Stimulated activated CD4-positive, alpha-beta T cell treated with anti-CD3 and anti-CD28 coated beads, Interleukin-15, amount 100 ng/mL, for 48 hours (primary cell): Measurements from ENCODE around the gene ATAD3A.
"Not testable (repeated sequence)": the region's sequence is repeated elsewhere in the genome, so short reads cannot be mapped to it uniquely, and the experiment has no call there.

Experiments
- DNase-seq, 2 donors: peaks; one replicate each; pipeline ENCODE4 v3.0.0-alpha.2; 2020; ENCODE audit warnings: low read depth in 2 of 2

ATAD3A gene

DNA sequence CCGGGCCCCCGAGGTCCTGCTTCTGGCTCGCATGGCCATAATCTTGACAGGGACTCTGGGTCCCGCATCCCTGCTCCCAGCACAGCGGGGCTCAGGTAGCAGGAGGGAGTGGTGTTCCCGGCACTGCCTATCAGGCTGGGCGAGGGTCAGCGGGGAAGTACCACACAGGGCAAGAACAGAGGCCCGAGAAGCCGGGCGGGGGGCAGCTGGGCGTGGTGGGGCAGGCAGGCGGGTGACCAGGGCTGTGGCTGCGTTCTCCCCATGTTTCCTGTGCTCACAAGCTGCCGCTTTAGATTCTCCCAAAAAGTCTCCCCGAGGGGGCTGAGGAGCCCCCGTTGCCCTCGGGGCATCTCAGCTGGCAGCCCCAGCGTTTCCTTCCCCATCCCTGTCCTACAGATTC, 22.1 kb upstream of the ATAD3A start:
- DNase-seq = no peak

- DNase-seq = no peak
Measured at GRCh38 chr1:1490633-1491230, 21.2 kb upstream of the ATAD3A start.

- no peak for DNase-seq
Measured at GRCh38 chr1:1491601-1492000, 20.4 kb upstream of the ATAD3A start.

- DNase-seq = not testable (repeated sequence)
Measured at GRCh38 chr1:1494311-1494710, 17.7 kb upstream of the ATAD3A start.

- DNase-seq = not testable (repeated sequence)
Measured at GRCh38 chr1:1495461-1495975, 16.4 kb upstream of the ATAD3A start.

GRCh38 chr1:1504777-1505365, 7.1 kb upstream of the ATAD3A start:
- DNase-seq = peak; percentile 68 to 73

DNA sequence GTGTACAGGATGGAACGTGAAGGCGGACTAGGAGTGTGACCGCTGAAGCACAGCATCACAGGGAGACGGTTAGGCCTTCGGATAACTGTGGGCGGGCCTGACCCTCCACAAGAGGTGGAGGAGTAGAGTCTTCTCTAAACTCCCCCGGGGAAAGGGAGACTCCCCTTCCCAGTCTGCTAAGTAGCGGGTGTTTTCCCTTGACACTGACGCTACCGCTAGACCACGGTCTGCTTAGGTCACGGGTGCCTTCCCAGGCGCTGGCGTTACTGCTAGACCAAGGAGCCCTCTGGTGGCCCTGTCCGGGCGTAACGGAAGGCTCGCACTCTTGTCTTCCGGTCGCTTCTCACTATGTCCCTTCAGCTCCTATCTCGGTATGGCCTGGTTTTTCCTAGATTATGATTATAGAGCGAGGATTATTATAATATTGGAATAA, 6.6 kb upstream of the ATAD3A start:
- DNase-seq = not testable (repeated sequence)

- DNase-seq = not testable (repeated sequence)
Measured at GRCh38 chr1:1505801-1506200, 6.2 kb upstream of the ATAD3A start.

GRCh38 chr1:1507305-1507704, 4.7 kb upstream of the ATAD3A start:
- no peak for DNase-seq

GRCh38 chr1:1508775-1509464, 3.0 kb upstream of the ATAD3A start:
- not testable (repeated sequence) for DNase-seq

DNA sequence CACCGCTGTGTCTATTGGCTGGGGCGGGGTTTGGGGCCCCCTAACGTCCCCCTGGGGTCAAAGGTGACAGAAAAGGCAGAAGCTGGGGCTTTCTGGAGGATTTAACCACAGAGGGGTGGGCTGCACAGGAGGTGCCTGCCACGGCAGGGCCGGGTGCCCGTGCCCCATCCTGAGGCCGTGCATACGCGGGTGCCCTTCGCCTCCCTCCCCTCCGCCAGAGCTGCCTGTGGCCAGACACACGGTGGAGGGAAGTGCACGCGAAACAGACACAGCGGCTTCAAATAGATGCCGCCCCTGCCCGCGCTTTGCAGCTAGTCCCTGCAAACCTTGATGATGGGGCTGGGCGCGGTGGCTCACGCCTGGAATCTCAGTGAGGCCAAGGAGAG, 2.5 kb upstream of the ATAD3A start:
- DNase-seq = not testable (repeated sequence)

DNA sequence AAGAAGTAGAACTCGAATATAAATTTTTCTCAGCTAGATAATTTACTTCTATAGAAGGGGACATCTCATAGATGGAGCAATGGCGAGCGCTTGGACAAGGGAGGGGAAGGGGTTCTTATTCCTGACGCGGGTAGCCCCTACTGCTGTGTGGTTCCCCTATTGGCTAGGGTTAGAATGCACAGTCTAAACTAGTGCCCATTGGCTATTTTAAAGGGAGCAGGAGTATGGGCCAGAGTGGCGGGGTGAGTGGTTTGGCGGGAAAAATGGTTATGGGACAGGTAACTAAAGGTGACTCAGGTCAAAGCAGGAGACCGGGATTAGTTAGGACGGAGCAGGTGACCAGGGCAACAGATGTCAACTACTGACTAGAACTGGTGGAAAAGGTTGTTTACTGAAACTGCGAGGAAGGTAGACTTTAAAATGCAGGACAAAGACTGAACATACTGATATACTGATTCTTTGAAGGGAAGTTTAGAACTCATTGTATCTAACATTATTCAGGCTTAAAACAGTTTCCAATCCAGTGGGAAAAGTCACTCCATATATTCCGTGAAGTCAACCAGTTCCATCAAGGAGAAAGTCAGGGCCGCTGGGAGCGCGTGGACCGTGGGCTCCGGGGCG, 940 bp upstream of the ATAD3A start:
- DNase-seq = no peak

DNA sequence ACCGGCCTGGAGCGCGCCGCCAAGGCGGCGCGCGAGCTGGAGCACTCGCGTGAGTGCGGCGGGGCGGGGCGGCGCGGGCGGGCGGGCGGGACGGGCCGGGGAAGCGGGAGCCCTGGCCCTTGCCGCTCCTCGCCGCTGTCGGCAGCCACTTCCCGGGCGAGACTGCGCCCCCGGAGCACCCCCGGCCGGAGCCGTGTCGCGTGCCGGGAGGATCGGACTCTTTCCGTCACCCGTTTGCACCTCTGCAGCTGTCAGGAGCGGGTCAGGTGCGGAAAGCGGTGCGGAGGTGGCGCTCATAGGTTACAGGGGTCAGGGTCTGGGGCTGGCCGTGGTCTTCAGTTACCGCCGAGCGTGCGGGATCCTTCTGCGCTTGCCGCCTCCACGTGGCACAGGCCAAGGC, 463 bp downstream of the ATAD3A start:
- DNase-seq = not testable (repeated sequence)

GRCh38 chr1:1513675-1514074, 1.7 kb downstream of the ATAD3A start:
- not testable (repeated sequence) for DNase-seq

DNA sequence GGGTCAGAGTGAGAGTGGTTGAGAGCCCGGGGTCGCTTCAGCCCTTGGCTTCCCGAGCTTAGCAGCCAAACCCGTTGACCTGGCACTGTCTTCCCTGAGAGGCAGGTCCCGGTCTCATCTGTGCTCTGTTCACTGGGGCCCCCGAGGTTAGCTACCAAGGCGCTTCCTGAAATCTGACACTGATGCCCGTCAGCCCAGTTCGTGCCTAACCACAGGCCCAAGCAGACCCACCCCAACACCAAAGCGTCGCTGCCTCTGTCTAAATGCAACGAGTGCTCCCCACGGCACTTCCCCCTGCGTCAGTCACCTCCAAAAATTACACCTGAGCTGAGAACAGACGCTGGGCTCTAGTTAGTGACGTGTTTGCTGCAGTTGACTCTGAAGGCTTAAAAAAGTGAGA, 2.4 kb downstream of the ATAD3A start:
- DNase-seq = not testable (repeated sequence)

DNA sequence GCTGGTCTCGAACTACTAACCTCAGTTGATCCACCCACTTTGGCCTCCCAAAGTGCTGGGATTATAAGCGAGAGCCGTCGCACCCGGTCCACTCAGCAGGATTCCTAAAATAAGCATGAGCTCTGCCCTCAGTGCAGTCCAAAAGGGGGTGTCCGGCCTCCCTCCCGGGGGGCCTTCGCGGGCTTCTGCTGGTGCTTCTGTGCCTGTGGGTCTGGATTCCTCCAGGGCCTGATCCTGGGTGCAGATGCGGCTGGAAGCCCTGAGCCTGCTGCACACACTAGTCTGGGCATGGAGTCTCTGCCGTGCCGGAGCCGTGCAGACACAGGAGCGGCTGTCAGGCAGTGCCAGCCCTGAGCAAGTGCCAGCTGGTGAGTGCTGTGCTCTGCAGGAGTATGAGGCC, 5.0 kb downstream of the ATAD3A start:
- DNase-seq = not testable (repeated sequence)

DNA sequence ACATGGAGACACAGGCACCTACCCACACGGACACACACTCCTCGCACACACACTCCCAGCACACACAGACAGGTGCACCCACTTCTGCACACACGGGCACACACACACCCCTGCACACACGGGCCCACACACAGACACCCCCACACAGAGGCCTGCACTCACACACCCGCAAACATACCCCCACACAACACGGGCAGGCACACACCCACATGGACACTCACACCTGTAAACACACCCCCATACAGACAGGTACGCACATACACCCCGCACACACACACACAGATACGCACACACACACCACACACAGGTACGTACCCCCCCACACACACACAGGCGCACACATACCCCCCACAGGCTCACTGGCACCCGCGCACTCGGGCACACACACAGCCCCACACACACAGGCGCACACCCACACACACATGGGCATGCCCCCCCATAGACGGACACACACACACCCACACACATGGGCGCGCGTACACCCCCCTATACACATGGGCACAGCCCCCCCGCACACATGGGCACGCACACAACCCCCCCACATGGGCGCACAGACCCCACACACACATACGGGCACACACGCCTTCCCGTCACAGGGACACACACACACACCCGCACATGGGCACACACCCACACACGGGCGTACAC, 6.1 kb downstream of the ATAD3A start:
- no peak for DNase-seq

DNA sequence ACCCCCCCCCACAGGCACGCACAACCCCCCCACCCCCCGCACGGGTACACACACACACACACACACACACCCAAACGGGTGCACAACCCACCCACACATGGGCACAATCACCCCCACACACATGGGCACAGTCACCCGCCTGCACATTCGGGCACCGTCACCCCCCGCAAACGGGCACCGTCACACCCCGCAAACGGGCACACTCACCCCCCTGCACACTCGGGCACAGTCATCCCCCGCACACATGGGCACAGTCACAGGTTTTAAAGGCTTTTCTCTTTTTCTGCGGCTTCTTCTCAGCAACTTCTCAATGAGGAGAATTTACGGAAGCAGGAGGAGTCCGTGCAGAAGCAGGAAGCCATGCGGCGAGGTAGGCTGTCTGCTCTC, 6.7 kb downstream of the ATAD3A start:
- DNase-seq = not testable (repeated sequence)

- not testable (repeated sequence) for DNase-seq
Measured at GRCh38 chr1:1519805-1520505, 8.0 kb downstream of the ATAD3A start.

- DNase-seq = no peak
Measured at GRCh38 chr1:1521331-1521730, 9.4 kb downstream of the ATAD3A start.

DNA sequence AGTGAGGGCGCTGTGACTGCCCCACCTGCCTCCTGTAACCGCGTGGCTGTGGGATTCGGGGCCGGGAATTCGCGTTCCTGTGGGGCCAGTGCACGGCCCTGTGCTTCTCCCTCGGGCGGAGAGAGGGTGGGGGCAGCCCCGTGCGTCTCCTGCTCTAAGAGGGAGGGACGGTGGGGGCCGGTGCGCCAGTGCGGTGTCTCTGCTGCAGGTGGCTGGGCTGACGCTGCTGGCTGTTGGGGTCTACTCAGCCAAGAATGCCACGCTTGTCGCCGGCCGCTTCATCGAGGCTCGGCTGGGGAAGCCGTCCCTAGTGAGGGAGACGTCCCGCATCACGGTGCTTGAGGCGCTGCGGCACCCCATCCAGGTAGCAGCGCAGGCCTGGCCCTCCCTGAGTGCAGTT, 10.6 kb downstream of the ATAD3A start:
- DNase-seq = not testable (repeated sequence)
